CD14-positive monocyte (primary cell): ENCODE results near the gene PLBD2. TPM values are rescaled to one million over a fixed set of nuclear protein-coding genes. Genes with fewer than 3 reads are reported as not detected.

Experiments used
- DNase-seq, 3 donors: peaks; one replicate each; pipeline ENCODE4 v3.0.0-alpha.2; 2011 to 2022
- H2AFZ ChIP-seq: 2 replicates; pipeline ENCODE4 v1.6.0; 2012; ENCODE audit warnings: mild to moderate bottlenecking, low read depth, low read length, inconsistent platforms; ENCODE audit not compliant: insufficient read depth, poor library complexity, severe bottlenecking
- H3K27ac ChIP-seq, 2 donors: 1 replicate in 1 of 2; 2 replicates in 1 of 2; pipeline ENCODE4 v1.5.1; 2012 to 2013; ENCODE audit warnings: low read length in 2 of 2, control low read depth in 1 of 2, inconsistent platforms in 1 of 2, low read depth in 1 of 2, mild to moderate bottlenecking in 1 of 2
- H3K27me3 ChIP-seq, 2 donors: one replicate each; pipeline versions ENCODE4 v1.6.0 to v1.6.1; 2011 to 2013; ENCODE audit warnings: low read length in 2 of 2; ENCODE audit not compliant: control insufficient read depth in 2 of 2, insufficient read depth in 2 of 2
- H3K36me3 ChIP-seq, 2 donors: replicated peaks in 1 of 2; 1 replicate in 1 of 2; 2 replicates in 1 of 2; pipeline versions ENCODE4 v1.5.1 to v1.6.1; 2012 to 2013; ENCODE audit warnings: low read length in 2 of 2, control low read depth in 1 of 2, inconsistent platforms in 1 of 2, mild to moderate bottlenecking in 1 of 2; ENCODE audit not compliant: insufficient read depth in 2 of 2, control insufficient read depth in 1 of 2
- H3K4me1 ChIP-seq, 2 donors: 1 replicate in 1 of 2; 2 replicates in 1 of 2; pipeline versions ENCODE4 v1.5.1 to v1.6.1; 2012 to 2013; ENCODE audit warnings: low read length in 2 of 2, control low read depth in 1 of 2, inconsistent platforms in 1 of 2, mild to moderate bottlenecking in 1 of 2, moderate library complexity in 1 of 2; ENCODE audit not compliant: insufficient read depth in 2 of 2, control insufficient read depth in 1 of 2
- H3K4me2 ChIP-seq: replicated peaks from 2 replicates; pipeline ENCODE3; 2012; ENCODE audit warnings: low read length, moderate library complexity, mild to moderate bottlenecking; ENCODE audit not compliant: poor library complexity, severe bottlenecking; ENCODE audit errors: extremely low read depth
- H3K4me3 ChIP-seq, 3 experiments: fragments of 200-600 bp in 1 of 3; sonication (generic) in 1 of 3; replicated peaks in 1 of 3; 1 replicate in 2 of 3; 2 replicates in 1 of 3; pipeline ENCODE4 v1.5.1; 2011 to 2013; ENCODE audit warnings: low read length in 3 of 3, mild to moderate bottlenecking in 3 of 3, control low read depth in 2 of 3, low read depth in 2 of 3, inconsistent platforms in 1 of 3, moderate library complexity in 1 of 3
- H3K79me2 ChIP-seq: 2 replicates; pipeline ENCODE4 v1.6.0; 2012; ENCODE audit warnings: mild to moderate bottlenecking, control low read depth, inconsistent platforms, low read length, moderate library complexity; ENCODE audit not compliant: insufficient read depth
- H3K9ac ChIP-seq: 2 replicates; pipeline ENCODE4 v1.6.0; 2017; ENCODE audit warnings: low read length, mild to moderate bottlenecking; ENCODE audit not compliant: insufficient read depth, poor library complexity, severe bottlenecking
- H3K9me3 ChIP-seq, 2 donors: replicated peaks in 1 of 2; 1 replicate in 1 of 2; 2 replicates in 1 of 2; pipeline versions ENCODE4 v1.5.1 to v1.6.1; 2012 to 2013; ENCODE audit warnings: low read length in 2 of 2, control low read depth in 1 of 2; ENCODE audit not compliant: control insufficient read depth in 1 of 2, insufficient read depth in 1 of 2
- H4K20me1 ChIP-seq: 2 replicates; pipeline ENCODE4 v1.6.0; 2012; ENCODE audit warnings: mild to moderate bottlenecking, low read length, control low read depth, moderate library complexity; ENCODE audit not compliant: insufficient read depth
- H3K27ac Mint-ChIP-seq, 7 donors: one replicate each; pipeline ENCODE4 v1.8.0; 2020; ENCODE audit warnings: mild to moderate bottlenecking in 7 of 7, mixed read lengths in 7 of 7, moderate library complexity in 6 of 7, inconsistent platforms in 2 of 7
- H3K27me3 Mint-ChIP-seq, 3 donors: one replicate each; pipeline ENCODE4 v1.8.0; 2021 to 2022; ENCODE audit warnings: low read depth in 3 of 3, mild to moderate bottlenecking in 3 of 3, mixed read lengths in 3 of 3, moderate library complexity in 3 of 3, inconsistent platforms in 1 of 3
- H3K36me3 Mint-ChIP-seq, 2 donors: one replicate each; pipeline ENCODE4 v1.8.0; 2020; ENCODE audit warnings: mixed read lengths in 2 of 2, inconsistent platforms in 1 of 2, mild to moderate bottlenecking in 1 of 2
- H3K4me1 Mint-ChIP-seq: one replicate; pipeline ENCODE4 v1.8.0; 2020; ENCODE audit warnings: mild to moderate bottlenecking, mixed read lengths
- H3K4me3 Mint-ChIP-seq, 2 donors: one replicate each; pipeline ENCODE4 v1.8.0; 2020; ENCODE audit warnings: mild to moderate bottlenecking in 2 of 2, mixed read lengths in 2 of 2, moderate library complexity in 1 of 2
- H3K9me3 Mint-ChIP-seq, 7 donors: one replicate each; pipeline ENCODE4 v1.8.0; 2020 to 2022; ENCODE audit warnings: mixed read lengths in 7 of 7, mild to moderate bottlenecking in 6 of 7, moderate library complexity in 6 of 7, inconsistent platforms in 2 of 7
- WGBS: methylation state at CpG from one replicate; pipeline ENCODE4 v1.1.5; 2013; ENCODE audit warnings: missing lambda C conversion rate; ENCODE audit not compliant: insufficient coverage; 5-methylcytosine and 5-hydroxymethylcytosine counted together
- intact Hi-C, 2 donors: fragments of 100-400 bp; cut with micrococcal nuclease; formaldehyde crosslinking; loops; one replicate each; pipeline versions ENCODE4 v1.15.0 to v1.15.1; 2023
- polyA plus RNA-seq, 3 donors: library from polyadenylated mRNA; depleted of rRNA in 1 of 3; unstranded in 2 of 3; stranded (reverse) in 1 of 3; fragments of 300-500 nt in 2 of 3; fragments of >200 nt in 1 of 3; fragmentation: Illumina TruSeq in 2 of 3; gene quantifications; 1 replicate in 2 of 3; 2 replicates in 1 of 3; pipeline ENCODE4 v1.2.3, GENCODE V29; 2012 to 2021
- TF ChIP-seq, protein P1 (sequence below): fragments of 200-600 bp; IDR thresholded peaks from one replicate; pipeline ENCODE4 v1.8.0; 2022; ENCODE audit warnings: antibody characterized with exemption, mild to moderate bottlenecking

PLBD2 gene
- polyA plus RNA-seq, 3 donors, result 8.5 to 12.4 (median 8.8) TPM

DNA sequence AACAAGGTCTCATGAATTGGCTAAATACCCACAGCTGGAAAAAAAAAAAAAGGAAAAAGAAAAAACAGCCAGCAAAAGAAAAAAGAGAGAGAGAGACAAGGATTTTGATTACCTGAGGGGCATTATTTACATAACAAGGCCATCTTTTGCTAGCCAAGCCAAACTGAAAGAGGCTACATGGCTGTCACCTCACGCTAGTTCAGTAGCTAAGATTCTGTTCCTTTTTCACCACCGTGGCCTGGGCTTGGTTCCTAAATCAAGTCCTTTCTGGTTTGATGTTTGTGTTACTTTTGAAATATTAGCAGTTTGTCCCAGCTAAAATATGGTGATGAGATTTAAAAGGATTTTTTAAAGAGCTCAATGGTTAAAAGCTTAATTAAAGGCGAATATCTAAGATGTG, 47.3 kb downstream of the PLBD2 start:
- H3K36me3 Mint-ChIP-seq, result no peaks in the 10 kb centered on the region
- peaks cover 0 to 4% (median 2%) of the 10 kb centered on the region in 3 donors for H3K27me3 Mint-ChIP-seq
- peak overlapping the region in 6 of 7 donors; percentile 72 to 87 (median 78) for H3K27ac Mint-ChIP-seq
- Histone ChIP-seq H3K36me3 (no peaks in the 10 kb centered on the region), H4K20me1 (no peaks in the 10 kb centered on the region), H3K4me2 (no peak overlapping the region), H3K79me2 (no peaks in the 10 kb centered on the region), H3K27me3 (no peaks in the 10 kb centered on the region), H2AFZ (no peak overlapping the region), H3K9ac (no peak overlapping the region), H3K4me3 (no peak overlapping the region), H3K9me3 (no peaks in the 10 kb centered on the region), H3K27ac (peak overlapping the region; percentile 17 to 34), H3K4me1 (peaks cover 42 to 50% of the 10 kb centered on the region in 2 donors)
- intact Hi-C loops, result no loop called here
- H3K9me3 Mint-ChIP-seq, result no peaks in the 10 kb centered on the region
- H3K4me3 Mint-ChIP-seq, result no peak overlapping the region
- WGBS, result no CpG with 5 or more reads among the region's 3 CpGs
- TF ChIP-seq, protein P1, sequence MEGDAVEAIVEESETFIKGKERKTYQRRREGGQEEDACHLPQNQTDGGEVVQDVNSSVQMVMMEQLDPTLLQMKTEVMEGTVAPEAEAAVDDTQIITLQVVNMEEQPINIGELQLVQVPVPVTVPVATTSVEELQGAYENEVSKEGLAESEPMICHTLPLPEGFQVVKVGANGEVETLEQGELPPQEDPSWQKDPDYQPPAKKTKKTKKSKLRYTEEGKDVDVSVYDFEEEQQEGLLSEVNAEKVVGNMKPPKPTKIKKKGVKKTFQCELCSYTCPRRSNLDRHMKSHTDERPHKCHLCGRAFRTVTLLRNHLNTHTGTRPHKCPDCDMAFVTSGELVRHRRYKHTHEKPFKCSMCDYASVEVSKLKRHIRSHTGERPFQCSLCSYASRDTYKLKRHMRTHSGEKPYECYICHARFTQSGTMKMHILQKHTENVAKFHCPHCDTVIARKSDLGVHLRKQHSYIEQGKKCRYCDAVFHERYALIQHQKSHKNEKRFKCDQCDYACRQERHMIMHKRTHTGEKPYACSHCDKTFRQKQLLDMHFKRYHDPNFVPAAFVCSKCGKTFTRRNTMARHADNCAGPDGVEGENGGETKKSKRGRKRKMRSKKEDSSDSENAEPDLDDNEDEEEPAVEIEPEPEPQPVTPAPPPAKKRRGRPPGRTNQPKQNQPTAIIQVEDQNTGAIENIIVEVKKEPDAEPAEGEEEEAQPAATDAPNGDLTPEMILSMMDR, result no peak
- DNase-seq, result peak; percentile 39 to 57 (median 48)
- H3K4me1 Mint-ChIP-seq, result peaks cover 41% of the 10 kb centered on the region

DNA sequence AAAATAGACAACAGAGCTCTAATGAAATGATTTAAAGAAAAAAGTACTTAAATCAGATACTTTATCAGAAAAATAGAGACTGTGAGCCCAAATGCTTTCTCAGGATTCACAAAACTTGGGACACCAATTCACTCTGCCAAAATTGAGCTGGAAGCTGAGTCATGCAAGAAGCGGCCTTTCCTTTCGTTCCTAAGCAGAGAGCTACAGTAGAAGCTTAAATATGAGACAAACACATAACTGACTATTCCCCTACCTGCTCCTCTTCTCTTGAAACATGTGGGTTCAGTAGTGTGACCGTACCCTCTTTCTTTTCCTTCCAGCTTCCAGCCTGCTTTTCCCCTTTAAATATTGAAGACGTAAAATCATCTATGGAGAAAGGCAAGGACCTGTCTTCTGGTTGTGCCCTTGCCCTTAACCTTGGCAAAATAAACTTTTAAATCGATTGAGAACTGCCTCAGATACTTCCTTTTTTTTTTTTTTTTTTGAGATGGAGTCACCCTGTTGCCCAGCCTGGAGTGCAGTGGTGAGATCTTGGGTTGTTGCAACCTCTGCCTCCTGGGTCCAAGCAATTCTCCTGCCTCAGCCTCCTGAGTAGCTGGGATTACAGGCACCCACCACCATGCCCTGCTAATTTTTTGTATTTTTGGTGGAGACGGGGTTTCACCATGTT, 49.7 kb downstream of the PLBD2 start:
- Histone ChIP-seq H3K36me3 (no peaks in the 10 kb centered on the region), H3K9me3 (no peaks in the 10 kb centered on the region), H3K4me1 (peaks cover 41 to 50% of the 10 kb centered on the region in 2 donors), H3K79me2 (no peaks in the 10 kb centered on the region), H3K4me3 (peak overlapping the region in 1 of 3 experiments; percentile 16), H4K20me1 (no peaks in the 10 kb centered on the region), H3K9ac (no peak overlapping the region), H3K27ac (peak overlapping the region in 1 of 2 donors; percentile 39), H3K4me2 (no peak overlapping the region), H3K27me3 (no peaks in the 10 kb centered on the region), H2AFZ (no peak overlapping the region)
- Mint-ChIP-seq H3K27ac (peak overlapping the region; percentile 29 to 90 (median 68)), H3K27me3 (peaks cover 0 to 4% (median 2%) of the 10 kb centered on the region in 3 donors), H3K4me1 (peaks cover 41% of the 10 kb centered on the region), H3K4me3 (peak overlapping the region in 1 of 2 donors; percentile 1), H3K36me3 (no peaks in the 10 kb centered on the region), H3K9me3 (no peaks in the 10 kb centered on the region)
- DNase-seq, result peak in 2 of 3 donors; percentile 31 to 41
- intact Hi-C loops, result no loop called here
- TF ChIP-seq, protein P1, result no peak
- WGBS, result 0% methylated on average over 2 of the region's 6 CpGs
